Kidney tubule cell (primary cell): ENCODE data around the gene SP7.
"Not testable (repeated sequence)": the region's sequence is repeated elsewhere in the genome, so short reads cannot be mapped to it uniquely, and the experiment has no call there.

Source experiments
- DNase-seq: peaks from one replicate; pipeline ENCODE4 v3.0.0-alpha.2; 2018; ENCODE audit warnings: low spot score

The SP7 gene

DNA sequence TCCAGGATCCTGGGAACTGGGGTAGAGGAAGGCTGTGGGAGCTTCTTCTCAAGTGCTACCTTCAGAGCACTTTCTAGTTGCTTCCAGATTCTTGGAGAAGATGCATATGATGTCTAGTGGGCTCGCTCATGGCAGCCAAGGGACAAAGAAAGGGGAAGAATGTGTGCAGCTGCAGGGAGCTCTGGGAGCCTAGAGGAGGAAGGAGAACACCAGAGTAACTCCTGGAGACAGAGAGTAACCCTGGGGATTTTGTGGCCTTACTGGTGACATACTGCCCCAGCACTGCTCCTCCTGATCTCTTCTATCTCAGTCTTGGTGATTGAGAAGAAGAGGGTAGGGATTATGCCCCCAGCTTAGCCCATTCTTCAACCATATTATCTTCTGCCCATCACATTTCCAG is 10.3 kb upstream of the SP7 start:
- DNase-seq, result no peak

DNA sequence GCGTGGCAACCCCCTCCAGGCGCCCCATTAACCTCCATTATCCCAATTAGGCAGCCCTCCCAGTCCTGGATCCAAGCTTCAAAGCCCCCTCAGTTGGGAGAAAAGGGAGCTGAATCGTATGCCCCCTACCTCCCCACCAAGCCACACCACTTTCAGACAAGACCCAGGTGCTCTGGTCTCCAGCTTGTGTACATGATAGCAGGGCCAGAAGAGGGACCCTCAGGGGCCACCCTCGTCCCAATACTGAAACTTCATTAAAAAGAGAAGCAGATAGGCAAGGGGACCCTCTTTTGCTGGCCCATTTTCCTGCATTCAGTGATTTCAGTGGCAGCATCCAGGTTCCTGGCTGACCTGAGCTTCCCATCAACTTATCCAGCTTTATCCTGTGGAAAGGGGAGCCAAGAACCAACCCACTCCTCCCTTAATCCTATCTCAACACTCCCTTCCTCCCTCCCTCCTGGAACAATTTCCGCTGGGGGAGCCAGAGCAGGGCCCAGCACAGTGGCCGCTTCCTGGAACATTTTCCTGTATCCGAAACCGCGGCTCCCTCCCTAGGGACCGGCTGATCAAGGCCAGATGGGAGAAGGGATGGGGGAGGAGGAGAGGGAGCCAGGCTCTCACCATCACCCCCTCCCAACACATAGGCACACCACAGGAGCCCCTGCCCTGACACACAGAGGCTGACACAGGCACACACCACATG is 9.5 kb upstream of the SP7 start:
- no peak for DNase-seq

DNA sequence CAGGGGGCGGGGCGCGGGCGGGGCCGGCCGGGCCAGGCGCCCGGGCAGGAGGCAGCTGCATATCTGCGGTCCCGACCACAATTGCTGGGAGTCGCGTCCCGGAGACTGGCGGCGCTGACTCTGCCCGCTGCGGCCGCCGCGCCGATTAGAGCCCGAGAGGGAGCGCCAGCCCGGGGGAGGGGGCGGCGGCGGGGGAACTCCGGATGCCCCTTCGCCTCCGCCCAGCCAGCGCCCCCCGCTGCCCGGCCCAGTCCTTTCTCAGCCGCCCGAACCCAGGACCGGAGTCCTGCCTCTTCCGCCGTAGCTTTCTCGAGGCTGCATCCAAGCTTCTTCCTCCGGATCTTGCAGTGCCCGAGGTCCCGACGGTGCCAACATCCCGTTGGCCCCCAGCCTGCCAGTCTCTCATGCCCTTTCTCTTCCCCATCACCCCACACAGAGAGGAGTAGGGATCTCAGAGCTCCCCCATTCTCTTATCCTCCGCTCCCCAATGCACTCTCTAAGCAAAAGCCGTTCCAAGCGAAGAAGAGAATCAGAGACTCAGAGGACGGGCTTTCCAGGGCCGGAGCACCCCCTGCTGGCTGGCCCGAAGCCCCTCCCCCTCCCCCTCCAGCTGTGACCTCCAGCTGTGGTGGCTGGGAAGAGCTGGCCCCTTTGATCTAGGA is 8.8 kb upstream of the SP7 start:
- DNase-seq, result peak; percentile 60

DNA sequence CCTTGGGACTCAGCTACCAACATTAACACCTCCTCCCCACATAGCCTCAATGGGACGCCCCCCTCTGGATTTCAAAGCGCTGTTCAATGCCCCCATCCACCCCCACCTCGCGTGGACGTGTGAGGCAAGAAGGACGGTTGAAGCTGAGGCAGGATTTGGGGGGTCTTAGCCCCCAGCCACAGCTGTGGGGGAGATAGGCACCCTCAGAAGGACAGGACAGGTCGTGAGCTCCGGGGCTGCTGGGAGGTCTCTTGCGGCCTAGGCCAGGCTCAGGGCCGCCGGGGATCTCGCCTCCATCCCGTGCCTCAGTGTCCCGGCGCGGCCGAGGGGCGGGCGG is 8.3 kb upstream of the SP7 start:
- no peak for DNase-seq

DNA sequence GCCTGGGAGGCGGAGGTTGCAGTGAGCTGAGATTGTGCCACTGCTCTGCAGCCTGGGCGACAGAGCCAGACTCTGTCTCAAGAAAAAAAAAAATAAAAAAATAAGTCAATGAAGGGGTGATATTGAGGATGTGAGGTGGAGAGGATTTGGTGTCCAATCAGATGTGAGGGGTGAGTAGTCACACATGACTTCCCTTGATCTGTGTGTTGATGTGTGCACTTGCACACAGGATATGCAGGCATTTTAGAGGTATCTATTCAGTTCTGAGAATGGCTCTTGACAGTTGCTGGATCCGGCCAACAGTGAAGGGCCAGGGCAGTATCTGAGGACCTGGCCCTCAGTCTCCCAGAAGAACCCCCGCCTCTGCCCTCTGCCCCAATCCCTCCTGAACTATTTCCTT is 7.8 kb upstream of the SP7 start:
- no peak for DNase-seq

DNA sequence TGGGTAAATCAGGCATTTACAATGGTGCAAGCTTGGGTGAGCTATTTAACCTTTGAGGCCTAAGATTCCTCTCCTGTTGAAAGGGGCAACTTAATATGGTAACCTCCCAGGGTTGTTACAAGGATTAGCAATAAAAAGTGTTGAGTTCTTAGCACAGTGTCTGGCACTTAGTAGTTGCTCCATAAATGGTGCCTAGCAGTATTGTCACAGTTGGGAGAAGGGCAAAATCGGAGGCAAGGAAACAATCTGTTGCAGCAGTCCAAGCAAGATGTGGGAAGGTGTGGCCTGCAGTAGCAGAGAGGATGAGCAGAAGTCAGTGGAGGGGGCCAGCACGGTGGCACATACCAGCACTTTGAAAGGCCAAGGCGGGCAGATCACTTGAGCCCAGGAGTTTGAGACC is 7.3 kb upstream of the SP7 start:
- DNase-seq, result no peak

DNA sequence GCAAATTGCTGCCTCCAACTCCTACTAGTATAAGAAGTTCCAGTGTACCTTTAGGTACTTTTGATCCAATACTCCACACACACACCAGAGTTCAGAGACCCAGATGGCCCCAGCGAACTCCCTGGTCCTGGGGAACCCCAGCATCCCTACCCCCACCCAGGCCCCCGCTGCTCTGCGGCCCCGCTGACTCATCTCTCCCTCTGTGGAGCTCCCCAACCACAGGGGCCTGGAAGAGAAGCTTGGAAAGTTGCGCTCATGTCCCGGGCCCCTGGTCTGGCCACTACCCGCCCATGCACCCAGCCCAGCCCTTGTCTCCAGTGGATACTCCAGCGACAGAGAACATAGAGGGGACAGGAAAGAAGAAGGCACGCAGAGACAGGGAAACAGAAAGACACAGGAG is 4.2 kb upstream of the SP7 start:
- no peak for DNase-seq

DNA sequence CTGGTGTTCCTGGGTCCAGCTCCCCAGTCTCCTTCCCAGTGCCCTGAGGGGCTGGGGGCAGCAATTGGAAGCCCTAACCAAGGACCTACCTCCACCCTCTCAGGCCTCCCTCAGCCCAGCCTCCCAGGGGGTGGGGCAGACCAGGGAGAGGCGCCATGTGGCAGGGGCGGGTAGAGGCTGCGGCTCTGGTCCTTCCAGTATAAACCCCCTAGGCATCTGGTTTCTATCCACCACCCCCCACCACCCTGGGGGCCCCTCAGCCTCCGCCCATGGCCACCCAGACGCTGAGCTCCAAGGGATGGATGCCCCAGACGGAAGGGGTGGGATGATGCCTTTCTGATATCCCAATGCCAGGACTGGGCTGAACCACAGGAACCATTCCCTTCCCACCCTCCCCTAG is 2.8 kb upstream of the SP7 start:
- DNase-seq, result no peak

DNA sequence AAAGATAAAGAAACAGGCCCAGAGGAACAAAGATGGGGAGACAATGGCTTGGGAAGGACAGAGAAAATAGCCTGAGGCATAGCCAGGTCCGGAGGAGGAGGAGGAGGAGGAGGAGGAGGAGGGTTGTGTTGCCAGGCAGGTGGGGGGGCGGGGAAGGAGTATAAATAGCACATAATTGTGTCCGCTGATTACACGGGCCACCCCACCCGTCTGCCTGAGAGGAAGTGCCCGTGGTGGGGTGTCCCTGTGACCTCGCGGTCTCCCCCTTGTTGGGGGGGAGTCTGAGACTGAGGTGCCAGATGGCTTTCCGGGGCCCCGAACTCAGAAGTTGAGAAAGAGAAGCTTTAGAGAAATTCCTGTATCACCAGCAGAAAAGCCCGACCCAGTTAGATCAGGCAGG is 1.9 kb upstream of the SP7 start:
- no peak for DNase-seq

DNA sequence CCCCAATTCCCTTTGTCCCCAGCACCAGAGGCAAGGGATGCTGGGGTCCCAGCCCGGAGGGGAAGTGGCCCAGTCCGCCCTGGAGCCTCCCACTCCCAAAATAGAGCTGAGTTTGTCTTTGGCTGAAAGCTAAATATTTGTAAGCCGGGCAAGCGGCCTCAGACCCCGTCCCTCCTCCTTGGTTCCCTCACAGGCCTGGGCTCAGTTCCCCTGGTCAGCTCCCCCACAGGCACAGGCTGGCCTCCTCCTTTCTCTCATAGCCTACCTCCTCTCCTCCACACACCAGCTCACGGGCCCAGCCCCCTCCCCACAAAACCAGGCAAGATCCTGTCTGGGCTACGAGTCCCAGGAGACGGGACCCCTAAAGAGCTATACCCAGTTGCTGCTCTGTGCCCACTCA is 1.3 kb downstream of the SP7 start:
- DNase-seq, result no peak

DNA sequence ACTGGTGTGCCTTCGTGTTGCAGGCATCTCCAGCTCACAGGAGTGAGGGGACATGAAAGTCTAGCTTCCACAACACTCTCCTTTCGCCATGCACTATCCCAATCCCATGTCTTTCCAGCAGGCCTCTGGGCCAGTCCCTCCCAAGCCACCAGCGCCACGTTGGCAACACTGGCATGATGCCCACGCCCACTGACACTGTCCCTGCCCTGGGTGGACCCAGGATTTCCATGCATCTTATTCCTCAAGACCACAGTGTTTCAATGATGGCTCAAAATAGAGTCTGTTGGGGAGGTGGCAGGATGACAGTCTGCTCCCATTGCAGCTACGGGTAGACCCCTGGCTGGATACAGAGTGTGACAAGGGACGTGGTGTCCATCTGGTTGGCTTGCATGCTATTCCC is 2.3 kb downstream of the SP7 start:
- no peak for DNase-seq

DNA sequence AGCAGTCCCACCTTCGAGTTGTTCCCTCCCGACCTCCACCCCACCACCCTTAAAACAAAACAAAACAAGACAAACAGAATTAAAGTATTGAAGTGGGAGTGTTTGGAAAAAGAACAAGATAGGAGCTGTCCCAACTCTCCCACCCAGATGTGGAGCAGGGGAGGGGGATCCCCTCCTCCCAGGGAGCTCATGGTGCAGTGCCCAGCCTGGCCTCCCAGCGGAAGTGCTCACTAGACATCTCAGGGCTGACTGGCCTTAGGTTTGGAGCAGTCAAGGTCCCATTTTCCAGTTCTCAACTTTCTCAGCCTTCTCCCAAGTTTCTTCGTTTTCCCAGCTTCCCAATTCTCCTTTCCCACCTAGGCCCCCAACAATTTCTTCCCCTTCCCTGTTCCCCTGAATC is 2.9 kb downstream of the SP7 start:
- no peak for DNase-seq

DNA sequence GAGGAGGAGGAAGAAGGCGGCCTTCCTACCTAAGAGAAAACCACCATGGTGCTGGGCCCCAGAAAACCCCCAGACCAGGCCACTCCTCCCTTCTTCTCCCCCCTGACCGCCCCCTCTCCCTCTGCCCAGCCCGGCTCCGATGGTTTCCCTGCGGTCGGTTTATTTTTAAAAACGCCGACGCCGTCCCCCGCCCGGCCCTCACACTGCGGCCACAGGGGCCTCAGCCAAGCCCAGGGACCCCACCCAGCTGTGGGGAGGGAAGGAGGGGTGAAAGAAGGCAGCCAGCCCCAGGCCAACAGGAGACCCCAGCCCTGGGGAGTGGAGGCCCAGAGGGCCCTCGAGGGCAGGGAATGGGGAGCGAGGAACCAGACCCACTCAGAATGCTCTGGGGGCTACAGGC is 3.4 kb downstream of the SP7 start:
- DNase-seq, result no peak

DNA sequence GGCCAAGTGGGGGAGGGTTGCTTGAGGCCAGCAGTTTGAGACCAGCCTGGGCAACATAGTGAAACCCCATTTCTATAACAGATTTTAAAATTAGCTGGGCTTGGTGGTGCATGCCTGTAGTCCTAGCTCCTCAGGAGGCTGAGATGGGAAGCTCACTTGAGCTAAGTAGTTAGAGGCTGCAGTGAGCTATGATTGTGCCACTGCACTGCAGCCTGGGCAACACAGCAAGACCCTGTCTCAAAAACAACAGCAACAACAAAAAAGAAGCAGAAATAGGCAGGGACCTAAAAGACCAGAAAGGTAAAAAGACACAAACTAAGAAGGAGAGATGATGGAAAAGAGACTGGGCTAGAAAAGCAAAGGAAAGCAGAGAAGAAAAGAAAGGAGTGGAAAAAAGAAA is 3.8 kb downstream of the SP7 start:
- not testable (repeated sequence) for DNase-seq

DNA sequence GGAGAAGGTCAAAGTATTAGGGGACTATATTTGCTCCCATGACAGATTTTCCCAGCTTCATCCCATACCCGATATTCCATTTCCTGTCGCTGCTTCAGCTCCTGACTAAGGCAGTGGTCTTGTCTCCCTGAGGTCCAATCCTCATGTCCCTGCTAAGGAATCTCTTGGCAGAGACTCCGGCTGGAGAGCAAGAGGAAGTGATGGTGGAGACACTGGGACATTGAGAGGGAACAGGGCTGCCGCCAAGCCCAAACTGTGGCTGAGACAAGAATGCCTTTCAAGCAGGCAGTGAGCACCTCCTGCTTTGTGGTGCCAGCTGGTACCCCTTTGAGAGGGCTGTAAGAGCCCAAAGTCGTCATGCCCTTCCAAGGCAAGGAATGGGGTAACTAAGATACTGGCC is 5.5 kb downstream of the SP7 start:
- DNase-seq, result no peak

DNA sequence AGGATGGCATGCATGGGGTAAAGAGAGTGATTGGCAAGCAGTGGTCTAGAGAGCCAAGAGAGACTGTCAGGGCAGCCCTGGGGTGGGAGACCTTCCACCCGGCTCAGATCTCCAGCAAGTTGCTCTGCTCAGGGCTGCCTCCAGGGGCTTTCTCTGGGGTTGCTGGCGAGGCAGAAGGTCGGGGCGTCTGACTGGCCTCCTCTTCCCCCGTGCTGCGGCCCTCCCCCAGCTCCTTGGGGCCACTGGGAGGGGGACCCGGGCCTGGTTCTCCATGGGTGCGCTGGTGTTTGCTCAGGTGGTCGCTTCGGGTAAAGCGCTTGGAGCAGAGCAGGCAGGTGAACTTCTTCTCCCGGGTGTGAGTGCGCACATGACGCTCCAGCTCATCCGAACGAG is 8.1 kb downstream of the SP7 start:
- no peak for DNase-seq

DNA sequence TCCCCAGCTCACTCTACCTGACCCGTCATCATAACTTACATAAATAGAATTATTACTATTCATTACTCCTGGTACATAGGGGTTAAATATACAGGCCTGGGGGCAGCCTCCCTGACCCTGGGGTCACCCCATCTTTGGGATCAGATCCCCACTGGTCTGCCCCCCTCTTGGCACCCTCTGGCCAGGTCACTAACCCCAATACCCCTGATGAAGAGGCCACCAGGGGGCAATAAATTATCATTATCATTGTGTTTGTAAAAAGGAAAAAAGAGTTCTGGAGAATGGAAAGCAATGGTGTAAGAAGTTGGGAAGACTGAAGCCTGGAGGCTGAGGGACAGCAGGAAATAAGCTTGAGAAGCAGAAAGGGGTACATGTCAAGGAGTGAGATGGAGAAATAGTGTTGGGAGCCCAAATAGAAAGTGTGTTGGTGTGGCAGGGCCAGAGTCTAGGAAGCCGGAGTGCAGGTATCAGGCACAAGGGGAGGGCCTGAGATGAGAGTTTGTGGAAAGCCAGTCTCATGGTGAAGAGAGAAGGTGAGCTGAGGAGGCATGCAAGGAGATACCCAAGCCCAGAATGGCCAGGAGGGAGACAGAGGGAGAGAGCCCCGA is 8.6 kb downstream of the SP7 start:
- DNase-seq, result peak; percentile 17

DNA sequence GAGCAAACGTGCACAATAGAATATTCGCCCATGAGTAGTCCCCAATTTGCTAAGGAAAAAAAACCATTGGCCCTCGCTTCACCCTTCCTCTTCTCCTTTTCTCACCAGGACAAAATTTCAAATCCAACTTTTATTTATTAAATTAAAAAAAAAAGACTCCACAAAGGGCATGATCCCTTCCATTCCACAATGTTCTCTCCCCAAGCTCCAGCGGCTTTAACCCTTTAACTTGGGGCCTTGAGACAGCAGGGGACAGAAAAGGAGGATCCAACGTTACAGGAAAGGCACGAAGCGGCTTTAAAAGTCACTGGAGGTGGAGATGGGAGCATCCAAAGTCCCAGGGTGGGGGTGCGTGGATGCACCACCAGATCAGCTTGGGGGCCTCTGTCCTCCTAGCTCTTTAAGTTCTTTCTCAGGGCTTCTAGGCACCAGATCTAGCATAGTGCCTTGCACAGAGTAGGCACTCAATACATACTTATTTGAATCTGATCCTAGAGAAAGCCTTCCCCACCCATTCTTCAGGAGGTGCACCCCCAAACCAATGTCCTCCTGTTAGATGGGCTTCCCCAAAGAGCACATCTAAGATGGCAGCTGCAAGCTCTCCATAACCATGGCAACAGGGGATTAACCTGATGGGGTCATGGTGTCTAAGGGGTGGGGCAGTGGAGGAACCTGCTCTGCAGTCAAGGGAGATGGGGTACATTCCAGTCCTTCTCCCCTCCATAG is 9.5 kb downstream of the SP7 start:
- no peak for DNase-seq

DNA sequence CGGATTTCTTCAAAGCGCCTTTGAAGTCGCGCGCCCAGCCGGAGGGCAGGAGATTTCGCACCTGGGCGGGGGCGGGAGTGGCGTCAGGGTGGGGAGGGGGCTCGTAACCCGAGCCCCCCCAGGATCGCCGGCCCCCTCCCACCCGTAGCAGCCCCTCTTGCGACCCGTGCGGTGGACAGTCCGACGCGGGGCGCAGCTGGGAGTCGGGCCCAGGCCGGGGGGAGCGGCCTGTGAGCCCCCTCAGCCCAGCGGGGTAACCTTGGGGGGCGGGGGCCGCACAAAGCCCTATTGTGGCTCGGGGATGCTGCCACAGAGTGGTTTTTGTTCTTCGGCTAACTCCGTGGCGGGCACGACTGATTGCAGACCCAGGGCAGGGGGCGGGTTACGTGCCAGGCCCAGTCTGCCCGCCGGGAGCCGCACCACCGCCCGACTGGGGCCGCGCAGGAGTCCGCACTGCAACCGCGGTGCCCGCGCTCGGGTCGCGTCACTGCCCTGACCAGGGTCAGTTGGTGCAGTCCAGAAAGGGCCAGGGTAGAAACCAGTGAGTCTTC is 10.6 kb downstream of the SP7 start:
- no peak for DNase-seq

DNA sequence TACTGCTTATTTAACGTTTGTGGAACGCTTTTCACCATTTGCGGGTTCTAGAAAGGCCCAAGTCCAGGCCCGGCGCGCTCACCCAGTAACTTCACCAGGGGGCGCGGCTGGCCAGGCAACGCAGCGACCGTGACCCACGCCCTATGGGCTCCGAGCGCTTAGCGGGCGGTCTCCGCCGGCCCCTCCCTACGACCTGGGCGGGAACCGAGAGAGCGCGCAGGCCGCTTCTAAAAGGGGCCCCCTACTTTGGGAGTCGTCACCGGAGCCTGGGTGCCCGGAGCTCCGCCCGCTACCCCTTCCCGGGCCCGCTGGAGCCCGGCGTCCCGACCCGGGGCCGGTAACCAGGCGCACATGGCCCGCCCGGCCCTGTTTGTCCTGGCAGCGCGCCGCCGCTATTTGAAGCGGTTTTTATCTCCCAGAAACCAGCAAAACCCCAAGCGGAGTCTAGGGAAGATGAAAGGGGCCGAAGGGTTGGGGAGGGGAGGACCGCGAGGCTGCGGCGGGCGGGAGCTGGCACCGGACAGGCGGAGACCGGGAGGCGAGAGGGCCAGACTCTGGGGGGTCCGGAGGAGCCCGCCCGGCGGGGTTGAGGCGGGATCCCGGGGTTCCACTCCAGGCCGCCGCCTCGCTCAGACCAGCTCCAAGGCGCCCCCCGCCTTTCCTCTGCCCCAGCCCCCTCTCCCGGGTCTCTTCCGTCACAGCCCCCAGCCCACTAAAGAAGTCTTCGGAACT is 11.2 kb downstream of the SP7 start:
- DNase-seq, result peak; percentile 86

DNA sequence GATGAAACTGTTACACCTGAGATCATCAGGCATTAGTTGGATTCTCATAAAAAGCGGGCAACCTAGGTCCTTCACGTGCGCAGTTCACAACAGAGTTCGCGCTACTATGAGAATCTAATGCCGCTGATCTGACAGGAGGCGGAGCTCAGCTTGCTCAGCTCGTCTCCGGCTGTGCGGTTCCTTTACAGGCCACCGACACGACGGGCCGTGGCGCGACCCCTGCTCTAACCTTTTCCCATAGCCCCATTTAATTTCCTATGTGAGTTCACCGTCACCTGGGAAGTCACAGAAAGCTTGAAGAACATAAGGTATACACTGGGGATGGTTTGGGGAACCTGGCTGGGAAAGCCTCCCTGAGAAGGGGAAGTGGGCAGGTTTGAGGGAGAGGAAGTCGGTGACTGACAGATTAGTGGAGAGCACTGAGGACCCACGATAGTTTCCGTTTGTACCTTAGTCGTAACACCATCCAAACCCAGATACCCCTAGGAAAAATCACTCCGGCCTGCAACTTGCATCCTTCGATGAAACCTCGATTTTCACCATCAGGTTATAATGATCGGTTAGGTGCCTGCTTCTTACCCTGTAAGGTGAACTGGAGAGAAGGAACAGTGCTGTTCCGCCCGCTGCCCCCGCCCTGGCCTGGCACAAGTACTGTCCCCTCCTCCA is 11.9 kb downstream of the SP7 start:
- DNase-seq, result peak; percentile 30
